Trophoblast cell (in vitro differentiated cells and primary cell): ENCODE measurements around the gene ABLIM2.

ENCODE experiments used
- DNase-seq, 2 donors: peaks; one replicate each; pipeline ENCODE4 v3.0.0-alpha.2; 2016
- H2AFZ ChIP-seq: 2 replicates; pipeline ENCODE4 v1.6.1; 2013; ENCODE audit warnings: low read length, moderate library complexity, mild to moderate bottlenecking; ENCODE audit not compliant: insufficient read depth, poor library complexity
- H2AK5ac ChIP-seq: 2 replicates; pipeline ENCODE4 v1.6.1; 2013; ENCODE audit warnings: mild to moderate bottlenecking, low read length
- H2BK120ac ChIP-seq: 2 replicates; pipeline ENCODE4 v1.6.1; 2013; ENCODE audit warnings: low read length, mild to moderate bottlenecking, moderate library complexity; ENCODE audit not compliant: insufficient read depth, poor library complexity
- H2BK12ac ChIP-seq: 2 replicates; pipeline ENCODE4 v1.6.1; 2013; ENCODE audit warnings: mild to moderate bottlenecking, low read length, moderate library complexity
- H2BK5ac ChIP-seq: 2 replicates; pipeline ENCODE4 v1.6.1; 2013; ENCODE audit warnings: low read length, low read depth, moderate library complexity, mild to moderate bottlenecking; ENCODE audit not compliant: poor library complexity
- H3K14ac ChIP-seq: 2 replicates; pipeline ENCODE4 v1.6.1; 2013; ENCODE audit warnings: mild to moderate bottlenecking, low read length
- H3K18ac ChIP-seq: 2 replicates; pipeline ENCODE4 v1.6.1; 2013; ENCODE audit warnings: mild to moderate bottlenecking, low read length
- H3K23ac ChIP-seq: 2 replicates; pipeline ENCODE4 v1.6.1; 2013; ENCODE audit warnings: low read length
- H3K27ac ChIP-seq: 2 replicates; pipeline ENCODE4 v1.5.1; 2013; ENCODE audit warnings: low read depth, mild to moderate bottlenecking, inconsistent platforms, low read length, moderate library complexity
- H3K27me3 ChIP-seq: 2 replicates; pipeline ENCODE4 v1.6.1; 2013; ENCODE audit warnings: inconsistent platforms, mild to moderate bottlenecking, low read length, moderate library complexity; ENCODE audit not compliant: insufficient read depth
- H3K36me3 ChIP-seq, 2 experiments: 1 replicate in 1 of 2; 2 replicates in 1 of 2; pipeline ENCODE4 v1.6.1; 2013; ENCODE audit warnings: low read length in 2 of 2, mild to moderate bottlenecking in 2 of 2, moderate library complexity in 1 of 2; ENCODE audit not compliant: insufficient read depth in 2 of 2, control insufficient read depth in 1 of 2
- H3K4ac ChIP-seq: 2 replicates; pipeline ENCODE4 v1.6.1; 2013; ENCODE audit warnings: low read depth, mild to moderate bottlenecking, low read length, moderate library complexity
- H3K4me1 ChIP-seq, 2 experiments: 1 replicate in 1 of 2; 2 replicates in 1 of 2; pipeline ENCODE4 v1.6.1; 2013; ENCODE audit warnings: low read length in 2 of 2, mild to moderate bottlenecking in 2 of 2, moderate library complexity in 1 of 2; ENCODE audit not compliant: insufficient read depth in 2 of 2, control insufficient read depth in 1 of 2
- H3K4me2 ChIP-seq: 2 replicates; pipeline ENCODE4 v1.6.1; 2013; ENCODE audit warnings: inconsistent platforms, mild to moderate bottlenecking, low read length, moderate library complexity
- H3K4me3 ChIP-seq: 2 replicates; pipeline ENCODE4 v1.5.1; 2013; ENCODE audit warnings: mild to moderate bottlenecking, low read depth, low read length, inconsistent platforms
- H3K79me1 ChIP-seq: one replicate; pipeline ENCODE4 v1.6.1; 2013; ENCODE audit warnings: low read length
- H3K79me2 ChIP-seq: 2 replicates; pipeline ENCODE4 v1.6.1; 2013; ENCODE audit warnings: low read length, mild to moderate bottlenecking; ENCODE audit not compliant: control insufficient read depth, insufficient read depth, poor library complexity
- H3K9ac ChIP-seq: 2 replicates; pipeline ENCODE4 v1.6.1; 2013; ENCODE audit warnings: mild to moderate bottlenecking, low read length
- H3K9me3 ChIP-seq: 2 replicates; pipeline ENCODE4 v1.6.1; 2013; ENCODE audit warnings: low read depth, mild to moderate bottlenecking, control low read depth, inconsistent platforms, low read length; ENCODE audit not compliant: insufficient read depth
- H4K12ac ChIP-seq: 2 replicates; pipeline ENCODE4 v1.6.1; 2013; ENCODE audit warnings: low read depth, mild to moderate bottlenecking, low read length, moderate library complexity
- H4K8ac ChIP-seq: 2 replicates; pipeline ENCODE4 v1.6.1; 2013; ENCODE audit warnings: low read depth, mild to moderate bottlenecking, low read length, moderate library complexity
- H4K91ac ChIP-seq: one replicate; pipeline ENCODE4 v1.6.1; 2013; ENCODE audit warnings: low read depth, mild to moderate bottlenecking, low read length, moderate library complexity
- WGBS: extraction: QIAGEN DNeasy Blood & Tissue Kit; methylation state at CpG from one replicate; pipeline ENCODE4 v1.1.7; 2013; ENCODE audit warnings: missing lambda C conversion rate; ENCODE audit not compliant: insufficient read length, insufficient coverage; ENCODE audit errors: extremely low coverage; 5-methylcytosine and 5-hydroxymethylcytosine counted together

Gene ABLIM2

DNA sequence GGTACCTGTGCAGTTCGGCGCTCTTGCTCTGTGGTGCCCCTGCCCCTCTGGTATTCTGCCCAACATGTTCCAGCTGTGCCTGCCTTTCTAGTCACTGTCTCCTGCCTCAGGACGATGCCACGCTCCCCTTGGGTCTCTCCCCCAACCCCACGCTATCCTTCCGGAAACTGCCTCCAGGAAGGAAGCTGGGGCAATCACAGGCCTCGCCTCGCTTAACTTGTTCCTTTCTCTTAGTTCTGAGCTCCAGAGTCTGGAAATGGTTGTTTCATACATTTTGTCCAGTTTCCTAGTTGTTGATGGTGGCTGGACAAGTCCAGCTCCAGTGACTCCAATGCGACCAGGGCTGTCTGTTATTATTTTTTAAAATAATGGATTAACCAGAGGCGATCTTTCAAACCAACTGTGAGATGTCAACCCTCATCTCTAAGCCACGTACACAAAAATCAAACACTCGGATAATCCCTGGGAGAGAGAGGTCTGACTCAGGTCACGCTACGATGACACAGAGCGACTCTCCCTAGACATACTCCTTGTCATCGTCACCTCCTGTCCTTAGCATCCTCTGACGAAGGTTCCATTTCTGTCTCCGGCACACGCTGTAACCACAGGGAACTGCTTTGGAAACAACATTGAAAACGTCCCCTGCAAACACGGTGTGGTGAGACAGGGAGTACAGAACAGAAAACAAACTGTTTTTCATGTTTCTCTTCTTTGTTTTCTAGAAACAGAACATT, 62.5 kb downstream of the ABLIM2 start:
- DNase-seq, result no peak
- no peak overlapping the region for H2BK5ac ChIP-seq
- WGBS, result no CpG with 5 or more reads among the region's 21 CpGs
- no peak overlapping the region for H2AFZ ChIP-seq
- no peak overlapping the region for H3K9ac ChIP-seq
- H3K4me2 ChIP-seq, result no peak overlapping the region
- no peaks in the 10 kb centered on the region for H3K27me3 ChIP-seq
- H2BK12ac ChIP-seq, result no peak overlapping the region
- H3K14ac ChIP-seq, result no peak overlapping the region
- H2AK5ac ChIP-seq, result no peak overlapping the region
- H4K91ac ChIP-seq, result no peak overlapping the region
- H3K4ac ChIP-seq, result no peak overlapping the region
- H3K79me2 ChIP-seq, result no peaks in the 10 kb centered on the region
- H3K4me1 ChIP-seq, result no peaks in the 10 kb centered on the region
- H3K4me3 ChIP-seq, result no peak overlapping the region
- no peak overlapping the region for H4K12ac ChIP-seq
- H2BK120ac ChIP-seq, result no peak overlapping the region
- no peak overlapping the region for H3K18ac ChIP-seq
- peaks cover 7% of the 10 kb centered on the region for H3K9me3 ChIP-seq
- no peaks in the 10 kb centered on the region for H3K36me3 ChIP-seq
- no peaks in the 10 kb centered on the region for H3K79me1 ChIP-seq
- no peak overlapping the region for H3K27ac ChIP-seq
- H3K23ac ChIP-seq, result no peak overlapping the region
- H4K8ac ChIP-seq, result no peak overlapping the region

DNA sequence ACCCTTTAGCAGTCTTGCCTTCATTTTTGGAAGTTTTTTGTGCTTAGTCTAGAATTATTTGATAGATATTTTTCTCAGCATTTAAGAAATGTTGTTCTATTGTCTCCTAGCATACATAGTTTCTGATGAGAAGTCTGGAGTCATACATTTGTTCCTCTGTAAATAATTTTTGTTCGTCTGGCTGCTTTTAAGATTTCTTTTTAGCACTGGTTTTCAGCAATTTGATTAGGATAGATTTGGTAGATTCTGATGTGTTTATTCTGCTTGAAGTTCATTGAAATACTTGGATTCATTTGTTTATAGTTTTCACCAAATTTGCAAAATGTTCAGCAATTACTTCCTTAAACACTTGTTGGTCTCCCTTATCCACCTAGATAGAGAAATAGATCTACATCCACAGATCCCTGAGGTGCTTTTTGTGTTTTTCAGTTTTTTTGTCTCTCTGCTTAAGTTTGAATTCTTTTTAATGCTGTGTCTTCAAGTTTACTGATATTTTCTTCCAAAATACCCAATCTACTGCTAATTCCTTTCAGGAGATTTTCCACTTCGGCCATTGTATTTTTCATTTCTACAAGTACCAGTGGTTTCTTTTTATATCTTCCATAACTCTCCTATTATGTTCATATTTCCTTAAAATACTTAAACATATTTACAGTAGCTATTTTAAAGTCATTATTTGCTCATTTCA, 64.9 kb downstream of the ABLIM2 start:
- H3K14ac ChIP-seq, result no peak overlapping the region
- DNase-seq, result no peak
- peaks cover 7% of the 10 kb centered on the region for H3K9me3 ChIP-seq
- no CpG with 5 or more reads among the region's 2 CpGs for WGBS
- H2AFZ ChIP-seq, result no peak overlapping the region
- no peak overlapping the region for H4K91ac ChIP-seq
- H3K4ac ChIP-seq, result no peak overlapping the region
- no peak overlapping the region for H2BK120ac ChIP-seq
- no peak overlapping the region for H4K8ac ChIP-seq
- no peak overlapping the region for H2BK12ac ChIP-seq
- no peaks in the 10 kb centered on the region for H3K27me3 ChIP-seq
- no peak overlapping the region for H4K12ac ChIP-seq
- no peak overlapping the region for H3K18ac ChIP-seq
- H3K79me2 ChIP-seq, result no peaks in the 10 kb centered on the region
- H2AK5ac ChIP-seq, result no peak overlapping the region
- H3K4me2 ChIP-seq, result no peak overlapping the region
- no peak overlapping the region for H3K4me3 ChIP-seq
- no peaks in the 10 kb centered on the region for H3K36me3 ChIP-seq
- no peak overlapping the region for H2BK5ac ChIP-seq
- no peaks in the 10 kb centered on the region for H3K79me1 ChIP-seq
- H3K23ac ChIP-seq, result no peak overlapping the region
- no peak overlapping the region for H3K9ac ChIP-seq
- no peaks in the 10 kb centered on the region for H3K4me1 ChIP-seq
- H3K27ac ChIP-seq, result no peak overlapping the region

DNA sequence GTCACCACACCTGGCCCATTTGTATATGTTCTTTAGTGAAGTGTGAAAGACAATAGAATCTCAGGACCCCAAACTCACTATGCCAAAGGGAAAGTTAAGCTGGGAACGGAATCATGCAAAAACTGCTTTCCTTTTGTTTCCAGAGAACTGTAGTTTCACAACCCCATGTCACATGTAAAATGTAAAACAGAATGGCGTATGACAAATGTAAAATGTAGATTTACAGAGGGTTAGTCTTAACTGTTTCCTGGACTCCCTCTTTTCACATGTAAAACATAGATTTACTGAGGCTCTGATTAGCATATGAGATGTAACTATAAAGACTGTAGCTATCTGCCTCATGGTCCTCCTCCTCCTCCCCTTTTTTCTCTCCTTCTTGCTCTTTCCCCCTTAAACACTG, 66.3 kb downstream of the ABLIM2 start:
- WGBS, result no CpG with 5 or more reads among the region's 2 CpGs
- Histone ChIP-seq H3K4ac (no peak overlapping the region), H2BK12ac (no peak overlapping the region)

DNA sequence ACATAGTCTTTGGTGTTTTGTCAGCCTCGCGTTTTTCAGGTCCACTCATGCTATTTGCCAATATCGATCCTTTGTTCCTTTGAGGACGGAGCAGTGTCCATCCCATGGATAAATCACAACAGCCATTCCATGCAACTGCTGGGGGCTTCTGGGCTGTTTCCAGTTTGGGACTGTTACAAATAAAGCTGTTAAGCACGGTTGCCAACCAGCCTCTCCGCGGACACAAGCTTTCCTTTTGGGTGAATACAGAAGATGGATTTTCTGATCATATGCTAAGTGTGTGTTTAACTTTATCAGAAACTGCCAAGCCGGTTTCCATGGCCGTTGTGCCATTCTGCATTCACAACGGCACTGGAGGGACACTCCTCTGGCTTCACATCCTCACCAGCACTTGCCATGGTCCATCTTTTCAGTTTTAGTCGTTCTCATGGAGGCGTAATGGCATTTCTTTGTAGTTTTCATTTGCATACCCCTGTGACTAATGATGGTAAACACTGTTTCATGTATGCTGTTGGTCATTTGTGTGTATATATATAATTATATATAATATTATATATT, 67.8 kb downstream of the ABLIM2 start:
- no peak overlapping the region for H3K27ac ChIP-seq
- H3K4me2 ChIP-seq, result no peak overlapping the region
- H3K4me1 ChIP-seq, result no peaks in the 10 kb centered on the region
- no peak overlapping the region for H3K14ac ChIP-seq
- no peak overlapping the region for H2AFZ ChIP-seq
- H3K36me3 ChIP-seq, result no peaks in the 10 kb centered on the region
- H3K79me2 ChIP-seq, result no peaks in the 10 kb centered on the region
- H3K9me3 ChIP-seq, result peaks cover 6% of the 10 kb centered on the region
- no peak overlapping the region for H3K18ac ChIP-seq
- H4K91ac ChIP-seq, result no peak overlapping the region
- H3K23ac ChIP-seq, result no peak overlapping the region
- H2BK120ac ChIP-seq, result no peak overlapping the region
- WGBS, result no CpG with 5 or more reads among the region's 12 CpGs
- H2AK5ac ChIP-seq, result no peak overlapping the region
- H3K4me3 ChIP-seq, result no peak overlapping the region
- H4K8ac ChIP-seq, result no peak overlapping the region
- H3K9ac ChIP-seq, result no peak overlapping the region
- no peaks in the 10 kb centered on the region for H3K27me3 ChIP-seq
- no peak overlapping the region for H4K12ac ChIP-seq
- no peak for DNase-seq
- no peaks in the 10 kb centered on the region for H3K79me1 ChIP-seq
- no peak overlapping the region for H2BK5ac ChIP-seq
- no peak overlapping the region for H2BK12ac ChIP-seq
- H3K4ac ChIP-seq, result no peak overlapping the region

More for the DNA sequence above, 66.3 kb downstream of the ABLIM2 start:
- H4K12ac ChIP-seq, result no peak overlapping the region
- H3K23ac ChIP-seq, result no peak overlapping the region
- H3K9me3 ChIP-seq, result peaks cover 6% of the 10 kb centered on the region
- H3K4me1 ChIP-seq, result no peaks in the 10 kb centered on the region
- H3K4me2 ChIP-seq, result no peak overlapping the region
- no peak overlapping the region for H3K18ac ChIP-seq
- no peak overlapping the region for H2AFZ ChIP-seq
- H3K79me1 ChIP-seq, result no peaks in the 10 kb centered on the region
- H2AK5ac ChIP-seq, result no peak overlapping the region
- no peak overlapping the region for H2BK5ac ChIP-seq
- H3K27ac ChIP-seq, result no peak overlapping the region
- H3K79me2 ChIP-seq, result no peaks in the 10 kb centered on the region
- no peak overlapping the region for H3K4me3 ChIP-seq
- H3K14ac ChIP-seq, result no peak overlapping the region
- no peak for DNase-seq
- no peak overlapping the region for H3K9ac ChIP-seq
- H3K36me3 ChIP-seq, result no peaks in the 10 kb centered on the region
- no peak overlapping the region for H4K91ac ChIP-seq
- no peak overlapping the region for H4K8ac ChIP-seq
- no peak overlapping the region for H2BK120ac ChIP-seq
- H3K27me3 ChIP-seq, result no peaks in the 10 kb centered on the region
